ENCODE data around the gene LRRC45. TPM values are rescaled to one million over a fixed set of nuclear protein-coding genes. Genes with fewer than 3 reads are reported as not detected.

The LRRC45 gene
- total and polyA plus RNA-seq, 9 of the 15 experiments (the other 6 are each of a cell fraction or from before 2014, with no cell fraction given) = 3.5 to 21.5 (median 11.2) TPM; not detected in 2

DNA sequence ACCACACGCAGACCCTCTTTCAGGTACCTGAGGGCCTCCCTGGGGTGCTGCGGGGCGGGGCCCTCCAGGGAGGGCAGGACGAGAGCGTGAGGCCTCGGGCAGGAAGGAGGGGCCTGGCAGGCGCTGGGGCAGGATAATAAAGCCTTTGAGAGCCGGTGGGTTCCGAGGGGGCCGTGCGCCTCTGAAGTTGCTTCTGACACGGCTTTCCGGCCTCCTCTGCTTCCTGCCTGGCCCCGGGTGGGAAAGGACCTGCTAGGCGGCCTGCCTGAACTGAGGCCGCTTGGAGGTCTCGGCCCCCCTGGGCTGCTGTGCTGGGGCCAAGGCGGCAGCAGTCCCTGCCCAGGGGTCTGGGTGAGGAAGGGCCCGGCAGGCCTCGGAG lies 10.9 kb upstream of the LRRC45 start:
- H3K36me3 ChIP-seq (ENCODE audit: control insufficient read depth, insufficient read depth, low read length) = no peaks in the 10 kb centered on the region; the same call in 2 of the 3 replicates
- H3K4me2 ChIP-seq (ENCODE audit: insufficient read depth, low read length) = no peak overlapping the region
- DNase-seq (ENCODE audit: extremely low read depth in 1 of 4, low spot score in 3 of 4) = no peak
- no peaks in the 10 kb centered on the region for H3K9me1 ChIP-seq (ENCODE audit: control insufficient read depth, insufficient read depth, low read length)
- no TSS peak for BruUV-seq (replicated peaks)
- H3K79me2 ChIP-seq (ENCODE audit: control insufficient read depth, insufficient read depth, low read length) = no peaks in the 10 kb centered on the region
- no peaks in the 10 kb centered on the region for H4K20me1 ChIP-seq (replicated peaks; ENCODE audit: control insufficient read depth, insufficient read depth, low read length)
- H3K4me3 ChIP-seq = no peak overlapping the region
- H3K4me1 ChIP-seq (replicated peaks in 1 of 2; ENCODE audit: control insufficient read depth in 2 of 2, insufficient read depth in 2 of 2, low read length in 2 of 2) = peaks cover 0 to 87% of the 10 kb centered on the region in 2 experiments; a peak in 2 of 5 replicates
- intact Hi-C loops (cut with micrococcal nuclease) = no loop called here
- no peak for FAIRE-seq
- H3K27ac ChIP-seq (ENCODE audit: extremely low read depth, low read depth, low read length) = no peak overlapping the region
- H3K9ac ChIP-seq (ENCODE audit: insufficient read depth in 1 of 2, low read depth in 2 of 2, low read length in 2 of 2) = no peak overlapping the region
- in situ Hi-C loops (cut with MboI) = no loop called here
- CTCF ChIA-PET (ENCODE audit: low intra/inter-chr PET ratio) = no interaction called here
- POLR2A ChIA-PET = interaction anchor here (0.6 kb wide), 1 partner anchor 440 kb away, joined by 3 read pairs; no protein-coding TSS in a partner anchor
- WGBS (ENCODE audit: insufficient coverage, low coverage, missing lambda C conversion rate) = 79% methylated on average over 11 of the region's 20 CpGs
- no peak for ATAC-seq
- no peak overlapping the region for H2AFZ ChIP-seq (ENCODE audit: low read depth, low read length)
- no peaks in the 10 kb centered on the region for H3K27me3 ChIP-seq (ENCODE audit: control insufficient read depth in 2 of 2, insufficient read depth in 2 of 2, low read length in 2 of 2)
- H3K9me3 ChIP-seq (replicated peaks; ENCODE audit: control insufficient read depth, insufficient read depth, low read depth, low read length) = no peaks in the 10 kb centered on the region
- TF ChIP-seq U2AF1 (optimal IDR thresholded peaks at IDR 0.05; ENCODE audit: low read depth, low read length) (no peak), ATF4 (CRISPR knock-in tag; IDR thresholded peaks at IDR 0.05) (no peak), GMEB1 (CRISPR knock-in tag; IDR thresholded peaks at IDR 0.05) (no peak), LARP7 (IDR thresholded peaks at IDR 0.05) (no peak), PTTG1 (tag; IDR thresholded peaks at IDR 0.05; ENCODE audit: low read depth) (no peak), MTA1 (IDR thresholded peaks at IDR 0.05; ENCODE audit: borderline replicate concordance) (no peak), NR2F6 (CRISPR knock-in tag; IDR thresholded peaks at IDR 0.05) (no peak), FOXA1 (IDR thresholded peaks at IDR 0.05; ENCODE audit: borderline replicate concordance) (no peak), FOS (IDR thresholded peaks at IDR 0.05; ENCODE audit: extremely low read depth, insufficient read length) (no peak), ZNF77 (CRISPR knock-in tag; IDR thresholded peaks at IDR 0.05) (no peak), MCM7 (IDR thresholded peaks at IDR 0.05) (no peak), ZFP1 (CRISPR knock-in tag; IDR thresholded peaks at IDR 0.05) (no peak), ZBTB33 (CRISPR knock-in tag; IDR thresholded peaks at IDR 0.05) (no peak), NCOA2 (IDR thresholded peaks at IDR 0.05; ENCODE audit: partially characterized antibody in 2 of 2) (no peak), CBX5 (IDR thresholded peaks at IDR 0.05; ENCODE audit: borderline replicate concordance, low read depth) (no peak), KAT8 (IDR thresholded peaks at IDR 0.05; ENCODE audit: low read depth) (no peak), BCOR (IDR thresholded peaks at IDR 0.05) (no peak)
- TF ChIP-seq, protein P1, sequence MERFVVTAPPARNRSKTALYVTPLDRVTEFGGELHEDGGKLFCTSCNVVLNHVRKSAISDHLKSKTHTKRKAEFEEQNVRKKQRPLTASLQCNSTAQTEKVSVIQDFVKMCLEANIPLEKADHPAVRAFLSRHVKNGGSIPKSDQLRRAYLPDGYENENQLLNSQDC (CRISPR knock-in tag; IDR thresholded peaks at IDR 0.05) = no peak
